SK-N-SH treated with all-trans-retinoic acid at 6 μM for 48 hours (cell line): Measurements from ENCODE around the gene ARFGEF3.

Source experiments
- ATAC-seq: fragments of 200-7000 bp; cut with Tn5 transposase; 3 replicates; pipeline ENCODE4 v1.9.1; 2020; ENCODE audit warnings: mild to moderate bottlenecking, moderate library complexity
- ARNTL ChIP-seq: fragments of 450-650 bp; formaldehyde crosslinking; IDR thresholded peaks from 2 replicates; pipeline ENCODE4 v1.5.0; 2020; ENCODE audit warnings: low read depth, mild to moderate bottlenecking, moderate library complexity, borderline replicate concordance
- BACH2 ChIP-seq: fragments of 250-450 bp; sonication (Bioruptor Pico); IDR thresholded peaks from 2 replicates; pipeline ENCODE4 v1.9.0; 2021; ENCODE audit warnings: mild to moderate bottlenecking, borderline replicate concordance
- CREB5 ChIP-seq: fragments of 250-450 bp; sonication (Bioruptor Pico); IDR thresholded peaks from 2 replicates; pipeline ENCODE4 v1.5.1; 2020; ENCODE audit warnings: low read depth, mild to moderate bottlenecking, moderate library complexity
- CSDC2 ChIP-seq: fragments of 250-450 bp; sonication (Bioruptor Pico); IDR thresholded peaks from 2 replicates; pipeline ENCODE4 v1.5.0; 2020; ENCODE audit warnings: mild to moderate bottlenecking, moderate library complexity
- CSRNP3 ChIP-seq: fragments of 250-450 bp; sonication (Bioruptor Pico); IDR thresholded peaks from 2 replicates; pipeline ENCODE4 v1.5.1; 2021; ENCODE audit warnings: mild to moderate bottlenecking, moderate library complexity
- ESRRG ChIP-seq: fragments of 250-450 bp; sonication (Bioruptor Pico); IDR thresholded peaks from 2 replicates; pipeline ENCODE4 v1.6.1; 2021; ENCODE audit warnings: mild to moderate bottlenecking
- GLIS3 ChIP-seq: fragments of 250-450 bp; sonication (Bioruptor Pico); IDR thresholded peaks from 2 replicates; pipeline ENCODE4 v1.5.0; 2020; ENCODE audit warnings: mild to moderate bottlenecking, moderate library complexity
- ISL1 ChIP-seq: fragments of 250-450 bp; sonication (Bioruptor Pico); IDR thresholded peaks from 2 replicates; pipeline ENCODE4 v2.1.2; 2022; ENCODE audit warnings: mild to moderate bottlenecking, moderate library complexity
- OSR1 ChIP-seq: fragments of 250-450 bp; sonication (Bioruptor Pico); IDR thresholded peaks from 2 replicates; pipeline ENCODE4 v1.8.0; 2022; ENCODE audit warnings: moderate library complexity, mild to moderate bottlenecking, inconsistent platforms
- PATZ1 ChIP-seq: fragments of 250-450 bp; sonication (Bioruptor Pico); IDR thresholded peaks from 2 replicates; pipeline ENCODE4 v1.8.0; 2020; ENCODE audit warnings: mild to moderate bottlenecking, moderate library complexity, borderline replicate concordance
- POU6F1 ChIP-seq: fragments of 250-450 bp; sonication (Bioruptor Pico); IDR thresholded peaks from 2 replicates; pipeline ENCODE4 v1.8.0; 2021; ENCODE audit warnings: low read depth, mild to moderate bottlenecking, moderate library complexity, borderline replicate concordance
- PPARA ChIP-seq: fragments of 250-450 bp; sonication (Bioruptor Pico); IDR thresholded peaks from 2 replicates; pipeline ENCODE4 v1.5.0; 2020; ENCODE audit warnings: mild to moderate bottlenecking, borderline replicate concordance
- SNAI2 ChIP-seq: fragments of 250-450 bp; sonication (Bioruptor Pico); IDR thresholded peaks from 2 replicates; pipeline ENCODE4 v1.5.0; 2020; ENCODE audit warnings: mild to moderate bottlenecking, moderate library complexity
- TCF4 ChIP-seq: fragments of 250-450 bp; sonication (Bioruptor Pico); IDR thresholded peaks from 2 replicates; pipeline ENCODE4 v1.8.0; 2021; ENCODE audit warnings: mild to moderate bottlenecking, moderate library complexity, borderline replicate concordance
- TOX ChIP-seq: fragments of 250-450 bp; sonication (Bioruptor Pico); IDR thresholded peaks from 2 replicates; pipeline ENCODE4 v1.8.0; 2021; ENCODE audit warnings: mild to moderate bottlenecking, moderate library complexity, borderline replicate concordance
- TSHZ2 ChIP-seq: fragments of 250-450 bp; sonication (Bioruptor Pico); IDR thresholded peaks from 2 replicates; pipeline ENCODE4 v1.5.0; 2020; ENCODE audit warnings: mild to moderate bottlenecking, moderate library complexity
- ZC3H10 ChIP-seq: fragments of 250-450 bp; sonication (Bioruptor Pico); IDR thresholded peaks from 2 replicates; pipeline ENCODE4 v1.5.1; 2021; ENCODE audit warnings: mild to moderate bottlenecking, moderate library complexity
- ZFP3 ChIP-seq: fragments of 250-450 bp; sonication (Bioruptor Pico); IDR thresholded peaks from 2 replicates; pipeline ENCODE4 v1.5.0; 2020; ENCODE audit warnings: mild to moderate bottlenecking, moderate library complexity
- ZNF565 ChIP-seq: fragments of 450-650 bp; formaldehyde crosslinking; conservative IDR thresholded peaks from 2 replicates; pipeline ENCODE4 v1.5.0; 2020; ENCODE audit warnings: low read depth, mild to moderate bottlenecking, moderate library complexity
- ZNF70 ChIP-seq: fragments of 450-650 bp; formaldehyde crosslinking; IDR thresholded peaks from 2 replicates; pipeline ENCODE4 v1.5.0; 2020; ENCODE audit warnings: mild to moderate bottlenecking, moderate library complexity
- ZNF8 ChIP-seq: fragments of 450-650 bp; formaldehyde crosslinking; IDR thresholded peaks from 2 replicates; pipeline ENCODE4 v1.5.0; 2020; ENCODE audit warnings: mild to moderate bottlenecking, moderate library complexity

ARFGEF3 gene

GRCh38 chr6:138205437-138206094, 43.8 kb downstream of the ARFGEF3 start:
- ATAC-seq = no peak
- no peak for TF ChIP-seq ISL1 (CRISPR knock-in tag)
- no peak for TF ChIP-seq ZC3H10
- TF ChIP-seq ESRRG = no peak
- TF ChIP-seq CREB5 (CRISPR knock-in tag) = no peak
- TF ChIP-seq POU6F1 = no peak
- no peak for TF ChIP-seq ARNTL
- no peak for TF ChIP-seq SNAI2 (CRISPR knock-in tag)
- TF ChIP-seq ZFP3 (CRISPR knock-in tag) = no peak
- TF ChIP-seq CSRNP3 = no peak
- TF ChIP-seq PPARA = no peak
- TF ChIP-seq OSR1 (CRISPR knock-in tag) = no peak
- no peak for TF ChIP-seq TCF4
- no peak for TF ChIP-seq CSDC2 (CRISPR knock-in tag)
- TF ChIP-seq TOX (CRISPR knock-in tag) = no peak

GRCh38 chr6:138206862-138207261, 45.1 kb downstream of the ARFGEF3 start:
- no peak for TF ChIP-seq ZNF8 (CRISPR knock-in tag)
- TF ChIP-seq TSHZ2 (CRISPR knock-in tag) = no peak
- TF ChIP-seq ZNF565 (CRISPR knock-in tag) = no peak
- TF ChIP-seq PPARA = no peak
- no peak for TF ChIP-seq ZNF70
- TF ChIP-seq PATZ1 (CRISPR knock-in tag) = no peak
- no peak for TF ChIP-seq CSDC2 (CRISPR knock-in tag)
- no peak for TF ChIP-seq BACH2 (CRISPR knock-in tag)
- no peak for TF ChIP-seq ESRRG
- no peak for TF ChIP-seq TOX (CRISPR knock-in tag)
- TF ChIP-seq ISL1 (CRISPR knock-in tag) = no peak
- TF ChIP-seq ZC3H10 = no peak
- no peak for TF ChIP-seq ZFP3 (CRISPR knock-in tag)
- no peak for TF ChIP-seq GLIS3 (CRISPR knock-in tag)
- TF ChIP-seq ARNTL = no peak
- no peak for ATAC-seq

- no peak for TF ChIP-seq CSDC2 (CRISPR knock-in tag)
- no peak for TF ChIP-seq ZNF8 (CRISPR knock-in tag)
- TF ChIP-seq OSR1 (CRISPR knock-in tag) = no peak
- TF ChIP-seq ARNTL = no peak
- no peak for TF ChIP-seq ESRRG
- TF ChIP-seq CSRNP3 = no peak
- no peak for TF ChIP-seq PPARA
- no peak for TF ChIP-seq ZC3H10
- TF ChIP-seq ISL1 (CRISPR knock-in tag) = no peak
- TF ChIP-seq TCF4 = no peak
- TF ChIP-seq POU6F1 = no peak
- no peak for ATAC-seq
Observed at GRCh38 chr6:138211048-138211581, 49.4 kb downstream of the ARFGEF3 start.
